T-helper 22 cell (primary cell): ENCODE data around the gene GALNT7.
"Not testable (repeated sequence)": the region's sequence is repeated elsewhere in the genome, so short reads cannot be mapped to it uniquely, and the experiment has no call there.

Source experiments
- DNase-seq: peaks from one replicate; pipeline ENCODE4 v3.0.0-alpha.2; 2020; ENCODE audit warnings: low read depth

Gene GALNT7

DNA sequence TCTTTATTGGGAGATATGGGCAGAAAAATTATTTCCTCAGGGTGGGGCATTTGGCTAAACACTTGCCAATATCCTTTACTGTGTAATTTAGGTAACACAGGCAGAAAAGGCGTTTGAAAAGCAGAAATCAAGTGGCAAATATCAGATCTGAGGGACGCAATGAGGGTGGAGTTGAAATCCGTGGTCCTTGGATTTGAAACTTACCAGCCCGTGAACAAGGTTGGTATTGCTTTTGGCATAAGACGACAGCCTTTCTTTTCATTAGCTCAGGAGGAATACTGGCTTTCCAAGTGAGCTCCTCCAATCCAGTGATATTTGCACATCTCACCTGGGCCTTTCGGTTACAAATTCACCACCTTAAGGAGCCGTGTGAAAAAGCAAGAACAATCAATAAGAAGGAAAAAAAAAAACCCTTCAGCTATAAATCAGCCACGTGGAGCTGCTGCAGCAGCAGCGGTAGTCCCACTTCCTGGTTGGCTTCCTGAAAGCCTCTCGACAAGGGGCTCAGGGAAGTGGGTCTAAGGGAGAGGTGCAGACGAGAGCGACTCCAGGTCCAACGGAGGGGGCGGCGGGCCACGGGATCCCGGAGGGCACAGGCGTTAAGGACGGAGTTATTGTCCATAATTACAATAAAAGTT is 734 bp upstream of the GALNT7 start:
- no peak for DNase-seq

DNA sequence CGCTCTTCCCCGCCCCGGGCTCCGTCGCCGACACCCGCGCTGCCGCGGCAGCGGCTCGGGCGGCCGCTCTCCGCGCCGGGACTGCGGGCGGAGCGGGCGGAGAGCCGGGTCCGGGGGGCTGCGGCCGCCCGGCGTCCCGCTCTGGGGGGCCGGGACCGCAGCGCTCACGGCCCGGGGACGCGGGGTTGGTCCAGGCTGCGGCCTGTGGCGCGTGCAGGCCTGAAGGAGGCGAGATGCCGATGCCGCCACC is 492 bp downstream of the GALNT7 start:
- no peak for DNase-seq

- peak; percentile 58 for DNase-seq
Measured at GRCh38 chr4:173169428-173170181, 994 bp downstream of the GALNT7 start.

- no peak for DNase-seq
Measured at GRCh38 chr4:173170182-173170778, 1.7 kb downstream of the GALNT7 start.

DNA sequence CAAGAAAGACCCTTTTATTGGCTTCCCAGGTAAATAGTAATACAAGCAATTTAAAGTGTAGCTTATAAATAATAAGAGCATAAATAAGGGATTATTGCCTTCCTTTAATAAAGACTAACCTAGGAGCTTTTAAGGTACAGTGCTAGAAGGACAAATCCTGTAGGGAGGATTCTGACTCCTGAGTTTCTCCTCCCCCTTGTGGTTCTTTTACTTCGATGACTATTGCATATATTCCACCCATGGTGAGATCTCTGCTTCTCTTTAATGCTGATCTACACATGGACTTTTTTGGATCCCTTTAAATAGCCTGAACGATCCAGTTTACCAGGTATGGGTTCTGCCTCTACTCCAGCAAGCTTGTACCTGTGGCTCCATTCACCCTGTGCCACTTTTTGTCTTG is 2.5 kb downstream of the GALNT7 start:
- DNase-seq = no peak

GRCh38 chr4:173171987-173172386 is 3.4 kb downstream of the GALNT7 start:
- no peak for DNase-seq

- no peak for DNase-seq
Measured at GRCh38 chr4:173174184-173174583, 5.6 kb downstream of the GALNT7 start.

DNA sequence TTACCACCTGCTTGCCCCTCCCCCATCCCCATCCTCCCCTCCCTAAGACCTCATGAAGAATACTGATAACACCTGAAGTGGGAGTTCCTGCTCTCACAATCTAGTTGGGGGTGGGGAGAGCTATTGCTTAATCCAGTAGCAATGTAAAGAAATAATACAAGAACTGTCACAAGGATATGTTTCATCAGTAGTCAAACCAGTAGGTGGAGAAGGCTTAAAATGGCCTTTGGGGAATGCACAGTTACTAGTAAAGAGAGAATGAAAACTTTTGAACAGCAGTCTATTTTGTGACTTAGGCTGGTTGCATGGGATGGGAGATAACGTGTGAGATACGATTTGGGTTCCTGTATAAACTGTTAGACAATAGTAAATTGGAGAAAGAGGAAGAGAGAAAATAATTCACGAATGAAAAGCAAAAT is 6.0 kb downstream of the GALNT7 start:
- no peak for DNase-seq

DNA sequence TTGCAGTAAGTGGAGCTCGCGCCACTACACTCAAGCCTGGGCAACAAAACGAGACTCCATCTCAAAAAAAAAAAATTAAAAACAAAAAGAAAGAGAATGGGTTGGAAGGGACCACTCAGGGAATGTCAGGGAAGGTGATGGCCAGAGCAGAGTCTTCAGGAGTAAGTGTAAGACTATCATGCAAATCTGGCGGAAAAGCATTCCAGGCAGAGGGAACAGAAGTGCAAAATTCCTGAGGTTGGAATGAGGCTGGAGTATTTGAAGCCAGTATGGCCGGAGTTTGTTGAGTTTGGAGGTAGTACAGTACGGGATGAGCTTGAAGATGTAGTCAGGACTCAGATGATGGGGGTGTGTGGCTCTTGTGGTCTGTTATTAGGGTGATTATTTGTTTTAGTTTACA is 7.4 kb downstream of the GALNT7 start:
- DNase-seq = no peak

DNA sequence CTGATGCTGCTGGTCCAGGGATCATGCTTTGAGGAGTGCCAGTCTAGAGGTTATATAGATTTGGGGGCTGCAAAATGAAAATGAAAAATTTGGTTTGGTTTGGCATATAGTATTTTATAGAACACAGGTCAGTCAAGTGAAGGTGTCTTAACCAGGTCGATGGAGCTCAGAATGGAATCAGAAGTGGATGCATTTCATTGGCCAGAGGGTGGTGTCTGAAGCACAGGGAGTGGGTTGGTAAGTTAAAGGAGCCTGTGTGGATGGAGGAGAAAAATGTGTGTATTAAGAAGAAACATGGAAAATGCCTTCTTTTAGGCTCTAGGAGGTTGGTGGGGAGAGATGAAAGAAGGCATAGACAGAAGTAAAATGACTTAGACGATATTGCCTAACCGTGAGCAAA is 8.6 kb downstream of the GALNT7 start:
- DNase-seq = no peak

DNA sequence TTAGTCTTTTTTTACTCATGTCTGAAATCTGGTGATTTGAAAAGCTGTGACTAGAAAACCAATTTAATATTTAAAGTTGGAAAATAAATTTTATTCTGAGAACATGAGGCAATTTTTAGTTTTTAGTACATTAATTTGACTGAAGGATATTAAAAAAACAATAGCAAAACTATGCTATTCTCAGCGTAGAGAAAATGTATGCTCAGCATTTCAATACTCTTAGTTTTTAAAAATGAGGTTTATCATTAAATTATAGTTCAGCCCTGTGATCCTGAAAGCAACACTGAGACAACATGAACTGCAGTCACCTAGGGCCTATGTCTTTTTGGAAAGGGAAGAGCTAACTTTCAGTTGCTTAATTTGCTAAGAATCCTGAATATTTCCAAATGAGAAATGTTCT is 9.5 kb downstream of the GALNT7 start:
- no peak for DNase-seq

DNA sequence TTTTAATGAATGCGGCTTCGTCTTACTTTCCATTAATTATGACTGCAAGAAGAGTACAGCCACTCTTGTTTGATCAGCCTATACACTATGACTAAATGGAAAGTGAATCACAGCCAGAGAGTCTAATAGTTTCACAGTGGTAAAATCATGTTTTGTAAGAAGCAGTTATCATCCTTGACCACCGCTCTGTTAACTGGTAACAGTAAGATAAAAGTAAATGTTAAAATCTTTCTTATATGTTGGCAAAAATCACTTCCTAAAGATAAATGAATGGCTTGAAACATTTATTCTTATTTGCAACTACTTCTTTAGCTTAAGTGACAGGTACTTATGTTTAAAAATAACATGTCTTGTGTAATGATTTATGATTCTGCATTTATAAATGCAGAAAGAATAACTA is 13.2 kb downstream of the GALNT7 start:
- DNase-seq = no peak

DNA sequence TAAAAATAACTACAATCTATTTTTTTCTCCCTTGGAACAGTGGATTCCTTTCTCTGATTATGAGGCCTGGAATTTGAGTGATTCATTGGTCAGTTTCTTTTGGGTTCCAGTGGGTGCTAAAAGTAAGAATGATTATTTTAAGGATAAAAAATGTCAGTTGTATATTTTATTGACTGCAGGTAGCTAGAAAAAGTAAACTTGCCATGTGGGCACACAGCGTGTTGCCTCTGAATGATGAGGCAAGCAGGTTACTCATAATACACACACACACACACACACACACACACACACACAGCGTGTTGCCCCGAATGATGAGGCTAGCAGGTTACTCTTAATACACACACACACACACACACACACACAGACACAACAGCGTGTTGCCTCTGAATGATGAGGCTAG is 13.8 kb downstream of the GALNT7 start:
- no peak for DNase-seq

GRCh38 chr4:173183659-173184247 is 15.1 kb downstream of the GALNT7 start:
- not testable (repeated sequence) for DNase-seq

DNA sequence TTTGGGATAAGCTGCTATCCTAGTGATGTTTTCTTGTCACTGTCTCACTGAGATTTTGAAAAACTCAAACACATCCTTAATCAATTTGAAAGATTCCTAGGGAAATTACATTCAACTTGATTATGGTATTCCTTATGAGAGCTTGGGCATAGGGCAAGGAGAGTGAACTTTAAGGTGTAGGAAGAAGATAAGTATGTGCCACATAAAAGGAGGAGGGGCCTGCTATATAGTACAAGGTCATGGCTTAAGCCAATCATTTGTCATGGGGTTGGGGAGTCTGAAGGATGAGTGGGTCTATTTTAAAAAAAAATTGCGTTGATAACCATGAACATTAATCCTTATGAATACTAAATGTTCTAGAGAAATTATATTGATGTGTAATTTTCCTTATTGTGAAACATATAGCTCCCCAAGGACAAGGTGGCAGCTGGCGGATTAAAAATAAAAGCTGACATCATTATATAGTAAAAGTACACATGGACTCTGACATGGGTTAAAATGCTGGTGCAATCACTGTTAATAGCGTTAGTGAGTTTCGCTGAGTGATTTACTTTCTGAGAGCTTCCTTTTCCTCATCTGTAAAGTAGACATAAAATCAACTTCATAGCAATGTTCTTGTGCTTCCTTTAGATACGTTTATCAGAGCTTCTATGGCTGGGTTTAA is 17.4 kb downstream of the GALNT7 start:
- DNase-seq = no peak

- no peak for DNase-seq
Measured at GRCh38 chr4:173187732-173188131, 19.1 kb downstream of the GALNT7 start.

DNA sequence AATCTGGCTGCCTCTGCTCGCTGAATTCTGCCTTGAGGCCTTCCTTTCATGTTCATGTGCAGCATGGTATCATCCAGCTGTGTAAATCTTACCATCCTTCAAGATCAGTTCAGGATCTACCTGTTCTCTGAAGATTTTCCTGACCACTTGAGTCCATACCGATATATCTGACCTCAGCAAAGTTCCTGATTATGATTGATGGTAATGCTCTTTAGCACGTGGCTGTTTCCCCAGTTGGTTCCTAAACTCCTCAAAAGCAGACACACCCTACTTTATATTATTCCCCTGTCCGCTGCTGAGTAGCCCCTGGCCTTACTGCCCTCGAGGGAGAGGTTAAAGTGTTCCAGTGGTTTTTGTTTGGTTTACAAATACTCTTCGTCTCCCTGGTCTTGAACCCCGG is 20.0 kb downstream of the GALNT7 start:
- no peak for DNase-seq

GRCh38 chr4:173189117-173189693 is 20.6 kb downstream of the GALNT7 start:
- DNase-seq = no peak

- no peak for DNase-seq
Measured at GRCh38 chr4:173191623-173192041, 23.0 kb downstream of the GALNT7 start.

GRCh38 chr4:173192375-173193162 is 24.0 kb downstream of the GALNT7 start:
- no peak for DNase-seq

- no peak for DNase-seq
Measured at GRCh38 chr4:173194157-173194556, 25.5 kb downstream of the GALNT7 start.

DNA sequence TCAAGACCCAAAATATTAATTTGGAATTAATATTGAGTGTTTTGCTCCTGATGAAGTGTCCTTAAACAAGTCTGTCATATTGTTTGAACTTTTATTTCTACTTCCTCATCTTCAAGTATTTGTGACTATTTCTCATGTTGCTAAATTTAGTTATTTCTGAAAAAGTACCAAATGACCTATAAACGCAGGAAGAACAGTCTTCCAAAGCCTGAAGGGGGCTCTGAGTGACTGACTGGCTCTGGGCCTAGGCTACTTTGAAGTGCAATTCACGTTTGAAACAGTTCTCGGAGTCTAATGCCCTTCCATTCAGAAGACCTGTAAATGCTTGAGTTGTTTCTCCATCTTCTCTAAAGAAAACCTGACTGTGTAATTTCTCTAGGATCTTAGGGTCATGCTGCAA is 26.5 kb downstream of the GALNT7 start:
- no peak for DNase-seq
